ENCODE results near the gene OAF. TPM values are rescaled to one million over a fixed set of nuclear protein-coding genes. Genes with fewer than 3 reads are reported as not detected.

OAF gene
- total RNA-seq, 2 donors from 2014 or later: 1.7 to 3.6 TPM

- peaks cover 48% of the 10 kb centered on the region for H3K27me3 Mint-ChIP-seq (ENCODE audit: insufficient read depth)
Measured at GRCh38 chr11:120256779-120257178, 45.9 kb downstream of the OAF start.

GRCh38 chr11:120257346-120257745, 46.5 kb downstream of the OAF start:
- TF ChIP-seq CTCF (conservative IDR thresholded peaks at IDR 0.05): no peak
- Mint-ChIP-seq H3K27ac (no peak overlapping the region), H3K27me3 (ENCODE audit: insufficient read depth) (peaks cover 46% of the 10 kb centered on the region), H3K4me3 (no peak overlapping the region), H3K4me1 (peaks cover 44% of the 10 kb centered on the region), H3K36me3 (ENCODE audit: low read depth) (no peaks in the 10 kb centered on the region), H3K9me3 (no peaks in the 10 kb centered on the region)
- WGBS, 2 experiments (ENCODE audit: insufficient coverage in 1 of 2, insufficient read length in 1 of 2): 92 to 100% methylated on average over 5 to 9 of the region's 9 CpGs
- H3K4me1 ChIP-seq (ENCODE audit: control insufficient read depth, insufficient read depth, low read length): peaks cover 9% of the 10 kb centered on the region
- H3K27me3 ChIP-seq (ENCODE audit: control insufficient read depth, insufficient read depth, low read length, poor library complexity, severe bottlenecking): peaks cover 17% of the 10 kb centered on the region
- no peak overlapping the region for H3K27ac ChIP-seq (ENCODE audit: low read depth, low read length)
- no peaks in the 10 kb centered on the region for H3K9me3 ChIP-seq (ENCODE audit: control insufficient read depth, low read length)
- no peak overlapping the region for H3K4me3 ChIP-seq (ENCODE audit: low read length)
- no peak for DNase-seq
- no peaks in the 10 kb centered on the region for H3K36me3 ChIP-seq (ENCODE audit: control insufficient read depth, insufficient read depth, low read length)
- no peak overlapping the region for H3K9ac ChIP-seq (ENCODE audit: extremely low read depth, low read length, poor library complexity, severe bottlenecking)

More at GRCh38 chr11:120256779-120257178, 45.9 kb downstream of the OAF start:
- H3K27me3 ChIP-seq (ENCODE audit: control insufficient read depth, insufficient read depth, low read length, poor library complexity, severe bottlenecking): peaks cover 17% of the 10 kb centered on the region
- WGBS, 2 experiments (ENCODE audit: insufficient coverage in 1 of 2, insufficient read length in 1 of 2): 92% methylated on average over 2 of the region's 2 CpGs; no CpG with 5 or more reads in 1 of the 2 experiments
- no peak overlapping the region for H3K9ac ChIP-seq (ENCODE audit: extremely low read depth, low read length, poor library complexity, severe bottlenecking)
- Mint-ChIP-seq H3K36me3 (ENCODE audit: low read depth) (no peaks in the 10 kb centered on the region), H3K4me3 (no peak overlapping the region), H3K4me1 (peaks cover 42% of the 10 kb centered on the region), H3K9me3 (no peaks in the 10 kb centered on the region), H3K27ac (no peak overlapping the region)
- H3K36me3 ChIP-seq (ENCODE audit: control insufficient read depth, insufficient read depth, low read length): no peaks in the 10 kb centered on the region
- no peak overlapping the region for H3K27ac ChIP-seq (ENCODE audit: low read depth, low read length)
- H3K4me1 ChIP-seq (ENCODE audit: control insufficient read depth, insufficient read depth, low read length): peaks cover 9% of the 10 kb centered on the region
- no peak for TF ChIP-seq CTCF (conservative IDR thresholded peaks at IDR 0.05)
- no peaks in the 10 kb centered on the region for H3K9me3 ChIP-seq (ENCODE audit: control insufficient read depth, low read length)
- no peak for DNase-seq
- H3K4me3 ChIP-seq (ENCODE audit: low read length): no peak overlapping the region

GRCh38 chr11:120258661-120259060, 47.8 kb downstream of the OAF start:
- 90 to 100% methylated on average over 1 to 3 of the region's 3 CpGs for WGBS, 2 experiments (ENCODE audit: insufficient coverage in 1 of 2, insufficient read length in 1 of 2)
- Histone ChIP-seq H3K27ac (ENCODE audit: low read depth, low read length) (no peak overlapping the region), H3K4me3 (ENCODE audit: low read length) (no peak overlapping the region), H3K9me3 (ENCODE audit: control insufficient read depth, low read length) (no peaks in the 10 kb centered on the region), H3K27me3 (ENCODE audit: control insufficient read depth, insufficient read depth, low read length, poor library complexity, severe bottlenecking) (peaks cover 17% of the 10 kb centered on the region), H3K36me3 (ENCODE audit: control insufficient read depth, insufficient read depth, low read length) (no peaks in the 10 kb centered on the region), H3K4me1 (ENCODE audit: control insufficient read depth, insufficient read depth, low read length) (peaks cover 9% of the 10 kb centered on the region), H3K9ac (ENCODE audit: extremely low read depth, low read length, poor library complexity, severe bottlenecking) (no peak overlapping the region)
- DNase-seq: peak; percentile 65
- peaks cover 44% of the 10 kb centered on the region for H3K4me1 Mint-ChIP-seq
- no peak overlapping the region for H3K4me3 Mint-ChIP-seq
- no peak overlapping the region for H3K27ac Mint-ChIP-seq
- no peaks in the 10 kb centered on the region for H3K36me3 Mint-ChIP-seq (ENCODE audit: low read depth)
- peak; percentile 66 for TF ChIP-seq CTCF (conservative IDR thresholded peaks at IDR 0.05)
- peaks cover 40% of the 10 kb centered on the region for H3K27me3 Mint-ChIP-seq (ENCODE audit: insufficient read depth)
- H3K9me3 Mint-ChIP-seq: no peaks in the 10 kb centered on the region
